ENCODE results near the gene ADARB1. TPM values are rescaled to one million over a fixed set of nuclear protein-coding genes. Genes with fewer than 3 reads are reported as not detected.
A peak's percentile ranks its signal among the peaks of the same experiment; 100 is the strongest.

The ADARB1 gene
- total RNA-seq, 4 donors from 2014 or later, result 3.4 to 15.6 (median 5.7) TPM

DNA sequence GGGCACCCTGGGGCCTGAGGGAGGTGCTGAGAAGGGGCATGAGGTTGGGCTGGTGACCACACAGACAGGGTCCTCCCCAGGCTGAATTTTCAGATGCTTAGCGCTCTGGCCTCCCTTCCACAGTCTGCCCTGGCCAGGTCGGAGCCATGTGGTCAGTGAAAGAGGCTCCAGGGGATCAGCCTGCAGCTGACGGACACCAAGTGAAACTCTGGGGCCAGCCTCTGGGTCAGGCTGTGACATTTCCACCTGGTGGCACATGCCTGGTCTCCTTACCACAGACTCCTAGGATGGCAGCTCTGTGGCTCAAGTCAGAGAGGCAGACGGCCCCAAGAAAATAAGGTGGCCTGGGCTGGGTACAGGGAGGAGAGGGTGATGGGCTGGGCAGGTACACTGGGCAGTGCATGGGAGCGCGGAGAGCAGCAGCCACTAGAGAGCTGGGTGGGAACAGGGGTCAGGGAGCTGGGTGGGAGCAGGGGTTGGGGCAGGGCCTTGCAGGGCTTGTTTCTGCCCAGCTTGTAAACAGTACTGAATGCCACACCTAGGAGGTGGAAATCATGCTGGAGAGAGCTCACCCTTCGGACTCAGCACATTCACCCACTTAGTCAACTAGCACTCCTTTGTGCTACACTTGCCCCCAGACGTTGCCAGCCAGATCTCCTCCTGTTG is 20.7 kb upstream of the ADARB1 start:
- Histone ChIP-seq H3K36me3 (no peaks in the 10 kb centered on the region), H3K4me3 (no peak overlapping the region), H3K4me1 (peaks cover 0 to 6% (median 0%) of the 10 kb centered on the region in 3 donors), H3K27me3 (peaks cover 0 to 20% (median 0%) of the 10 kb centered on the region in 4 donors), H3K9me3 (no peaks in the 10 kb centered on the region), H3K27ac (no peak overlapping the region)
- no peak for TF ChIP-seq POLR2A (IDR thresholded peaks at IDR 0.05)
- TF ChIP-seq, protein P1, sequence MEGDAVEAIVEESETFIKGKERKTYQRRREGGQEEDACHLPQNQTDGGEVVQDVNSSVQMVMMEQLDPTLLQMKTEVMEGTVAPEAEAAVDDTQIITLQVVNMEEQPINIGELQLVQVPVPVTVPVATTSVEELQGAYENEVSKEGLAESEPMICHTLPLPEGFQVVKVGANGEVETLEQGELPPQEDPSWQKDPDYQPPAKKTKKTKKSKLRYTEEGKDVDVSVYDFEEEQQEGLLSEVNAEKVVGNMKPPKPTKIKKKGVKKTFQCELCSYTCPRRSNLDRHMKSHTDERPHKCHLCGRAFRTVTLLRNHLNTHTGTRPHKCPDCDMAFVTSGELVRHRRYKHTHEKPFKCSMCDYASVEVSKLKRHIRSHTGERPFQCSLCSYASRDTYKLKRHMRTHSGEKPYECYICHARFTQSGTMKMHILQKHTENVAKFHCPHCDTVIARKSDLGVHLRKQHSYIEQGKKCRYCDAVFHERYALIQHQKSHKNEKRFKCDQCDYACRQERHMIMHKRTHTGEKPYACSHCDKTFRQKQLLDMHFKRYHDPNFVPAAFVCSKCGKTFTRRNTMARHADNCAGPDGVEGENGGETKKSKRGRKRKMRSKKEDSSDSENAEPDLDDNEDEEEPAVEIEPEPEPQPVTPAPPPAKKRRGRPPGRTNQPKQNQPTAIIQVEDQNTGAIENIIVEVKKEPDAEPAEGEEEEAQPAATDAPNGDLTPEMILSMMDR (IDR thresholded peaks at IDR 0.05), result no peak
- no peak for DNase-seq
- WGBS, 2 donors, result 80 to 82% methylated on average over 5 to 7 of the region's 8 CpGs
- intact Hi-C loops (cut with DNase I), result no loop called here

DNA sequence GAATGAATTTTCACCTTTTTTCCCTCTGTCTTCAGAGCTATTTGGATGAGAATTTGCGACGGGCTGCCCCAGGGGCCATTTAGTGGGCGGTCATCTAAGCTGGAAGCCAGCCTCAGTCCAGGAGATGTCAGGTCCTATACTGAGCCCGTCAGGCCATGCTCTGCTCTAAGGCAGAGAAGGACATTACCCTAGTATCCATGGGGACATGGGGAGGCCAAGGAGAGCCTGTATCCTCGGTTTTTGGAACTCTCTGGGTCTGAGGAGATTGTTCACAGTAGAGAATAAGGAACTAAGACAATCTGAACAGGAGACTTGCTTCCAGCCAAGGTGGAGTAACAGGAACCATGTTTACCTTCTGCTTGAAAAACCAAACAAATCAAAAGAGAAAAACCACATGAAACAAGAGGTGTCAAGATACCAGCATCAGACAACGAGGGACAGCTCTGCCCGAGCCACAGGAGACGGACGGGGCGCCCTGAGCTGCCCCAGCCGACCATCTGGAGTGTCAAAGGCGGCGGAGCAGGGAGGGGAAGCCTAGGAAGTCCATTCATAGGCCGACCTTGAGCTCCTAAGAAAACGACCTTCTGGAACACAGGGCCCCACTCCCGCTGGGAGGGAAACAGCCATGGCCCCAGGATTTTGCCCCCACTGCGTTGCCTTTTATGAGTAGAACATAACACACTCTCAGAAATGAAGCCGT is 20.0 kb upstream of the ADARB1 start:
- 78 to 85% methylated on average over 14 of the region's 18 CpGs for WGBS, 2 donors
- H3K27ac ChIP-seq, result no peak overlapping the region
- intact Hi-C loops (cut with DNase I), result no loop called here
- H3K9me3 ChIP-seq, result no peaks in the 10 kb centered on the region
- peaks cover 0 to 20% (median 0%) of the 10 kb centered on the region in 4 donors for H3K27me3 ChIP-seq
- no peak for DNase-seq
- TF ChIP-seq, protein P1 (IDR thresholded peaks at IDR 0.05), result no peak
- TF ChIP-seq POLR2A (IDR thresholded peaks at IDR 0.05), result no peak
- peaks cover 0 to 6% (median 0%) of the 10 kb centered on the region in 3 donors for H3K4me1 ChIP-seq
- no peaks in the 10 kb centered on the region for H3K36me3 ChIP-seq
- no peak overlapping the region for H3K4me3 ChIP-seq

DNA sequence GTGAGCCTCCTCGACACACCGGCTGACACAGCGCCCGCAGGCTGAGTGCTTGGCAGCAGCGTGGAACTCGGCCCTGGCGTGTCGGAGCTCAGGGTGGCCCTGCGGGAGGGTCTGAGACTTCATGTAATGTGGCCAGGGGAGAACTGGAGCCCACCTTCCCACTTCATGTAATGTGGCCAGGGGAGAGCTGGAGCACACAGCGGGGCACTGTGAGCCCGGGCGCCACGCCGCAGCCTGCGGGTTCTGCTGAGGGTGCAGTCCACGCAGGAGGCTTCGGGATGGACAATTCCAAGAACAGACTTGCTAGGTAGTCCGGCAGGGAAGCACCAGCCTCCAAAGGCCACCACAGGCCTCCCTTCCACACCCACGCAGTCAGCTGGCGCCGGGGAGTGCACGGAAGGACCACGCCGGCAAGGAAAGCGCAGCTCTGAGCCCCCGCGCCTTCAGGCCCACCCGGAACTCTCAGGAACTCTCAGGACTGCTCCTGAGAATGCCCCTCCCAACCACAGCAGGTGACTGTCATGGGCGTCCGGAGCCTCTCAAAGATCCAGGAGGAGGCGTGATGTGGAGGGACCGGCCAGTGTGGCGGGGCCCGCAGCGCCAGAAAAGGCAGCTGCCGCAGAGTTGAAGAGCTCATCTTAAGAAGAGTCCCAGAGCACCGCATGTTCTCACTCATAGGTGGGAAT is 19.3 kb upstream of the ADARB1 start:
- Histone ChIP-seq H3K27ac (no peak overlapping the region), H3K9me3 (no peaks in the 10 kb centered on the region), H3K27me3 (peaks cover 0 to 20% (median 0%) of the 10 kb centered on the region in 4 donors), H3K4me1 (peaks cover 0 to 6% (median 0%) of the 10 kb centered on the region in 3 donors), H3K4me3 (no peak overlapping the region), H3K36me3 (no peaks in the 10 kb centered on the region)
- WGBS, 2 donors, result 79 to 94% methylated on average over 7 to 14 of the region's 37 CpGs
- intact Hi-C loops (cut with DNase I), result no loop called here
- DNase-seq, result no peak
- TF ChIP-seq POLR2A (IDR thresholded peaks at IDR 0.05), result no peak
- TF ChIP-seq, protein P1 (IDR thresholded peaks at IDR 0.05), result no peak

DNA sequence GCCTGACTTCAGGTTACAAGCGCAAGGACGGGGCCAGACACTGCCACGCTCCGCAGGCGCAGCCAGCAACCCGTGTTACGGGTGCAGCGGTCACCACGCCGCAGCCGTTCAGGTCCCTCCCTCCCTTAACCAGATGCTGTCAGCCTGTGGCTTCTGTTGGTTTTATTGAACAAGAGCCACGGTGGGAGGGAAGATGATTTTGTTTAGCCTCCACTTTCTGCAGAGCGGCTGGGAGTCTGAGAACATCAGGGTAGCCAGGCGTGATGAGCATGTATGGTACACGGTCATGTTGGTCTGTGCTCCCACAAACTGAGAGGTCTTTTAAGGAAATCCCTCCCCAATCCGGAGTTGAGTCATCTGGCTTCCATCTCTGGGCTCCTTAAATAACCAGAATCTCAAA is 18.5 kb upstream of the ADARB1 start:
- no peak overlapping the region for H3K4me3 ChIP-seq
- H3K27me3 ChIP-seq, result peaks cover 0 to 20% (median 0%) of the 10 kb centered on the region in 4 donors
- H3K9me3 ChIP-seq, result no peaks in the 10 kb centered on the region
- intact Hi-C loops (cut with DNase I), result no loop called here
- H3K27ac ChIP-seq, result peak overlapping the region in 2 of 4 donors; percentile 28 to 48
- peaks cover 0 to 6% (median 0%) of the 10 kb centered on the region in 3 donors for H3K4me1 ChIP-seq
- 57 to 61% methylated on average over 16 of the region's 16 CpGs for WGBS, 2 donors
- no peak for TF ChIP-seq POLR2A (IDR thresholded peaks at IDR 0.05)
- TF ChIP-seq, protein P1 (IDR thresholded peaks at IDR 0.05), result no peak
- H3K36me3 ChIP-seq, result no peaks in the 10 kb centered on the region
- DNase-seq, result no peak
